Testis (tissue), 2 donors: ENCODE measurements around the gene FHDC1.

Source experiments
- POLR2A ChIP-seq: fragments of 450-650 bp; IDR thresholded peaks from one replicate; pipeline ENCODE4 v1.6.1; 2017; ENCODE audit warnings: antibody characterized with exemption, mild to moderate bottlenecking, moderate library complexity
- TF ChIP-seq, protein P1 (sequence below), 3 experiments: fragments of 450-650 bp in 2 of 3; fragments of 200-600 bp in 1 of 3; sonication (generic) in 1 of 3; IDR thresholded peaks; one replicate each; pipeline ENCODE4 v1.5.1; 2016 to 2019; ENCODE audit warnings: antibody characterized with exemption in 3 of 3, mild to moderate bottlenecking in 2 of 3, moderate library complexity in 1 of 3

DNA sequence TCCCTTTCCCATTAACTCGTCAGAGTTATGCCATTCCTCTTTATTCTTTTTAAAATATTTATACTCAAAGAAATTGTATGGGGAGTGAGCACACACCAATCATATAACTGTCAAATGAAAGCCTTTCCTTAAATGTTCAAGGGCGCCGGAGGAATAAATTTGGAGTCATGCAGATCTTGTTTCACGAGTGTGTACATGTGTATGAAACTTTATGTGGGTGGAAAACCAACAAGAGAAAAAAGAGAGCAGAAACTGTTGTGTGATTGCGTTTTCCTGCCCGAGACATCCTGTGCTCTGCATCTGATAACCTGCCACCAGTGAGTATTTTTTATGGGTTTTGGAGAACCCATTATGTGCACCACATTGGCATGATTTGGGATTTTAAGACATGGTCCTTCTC lies 88.3 kb downstream of the FHDC1 start:
- TF ChIP-seq, protein P1, sequence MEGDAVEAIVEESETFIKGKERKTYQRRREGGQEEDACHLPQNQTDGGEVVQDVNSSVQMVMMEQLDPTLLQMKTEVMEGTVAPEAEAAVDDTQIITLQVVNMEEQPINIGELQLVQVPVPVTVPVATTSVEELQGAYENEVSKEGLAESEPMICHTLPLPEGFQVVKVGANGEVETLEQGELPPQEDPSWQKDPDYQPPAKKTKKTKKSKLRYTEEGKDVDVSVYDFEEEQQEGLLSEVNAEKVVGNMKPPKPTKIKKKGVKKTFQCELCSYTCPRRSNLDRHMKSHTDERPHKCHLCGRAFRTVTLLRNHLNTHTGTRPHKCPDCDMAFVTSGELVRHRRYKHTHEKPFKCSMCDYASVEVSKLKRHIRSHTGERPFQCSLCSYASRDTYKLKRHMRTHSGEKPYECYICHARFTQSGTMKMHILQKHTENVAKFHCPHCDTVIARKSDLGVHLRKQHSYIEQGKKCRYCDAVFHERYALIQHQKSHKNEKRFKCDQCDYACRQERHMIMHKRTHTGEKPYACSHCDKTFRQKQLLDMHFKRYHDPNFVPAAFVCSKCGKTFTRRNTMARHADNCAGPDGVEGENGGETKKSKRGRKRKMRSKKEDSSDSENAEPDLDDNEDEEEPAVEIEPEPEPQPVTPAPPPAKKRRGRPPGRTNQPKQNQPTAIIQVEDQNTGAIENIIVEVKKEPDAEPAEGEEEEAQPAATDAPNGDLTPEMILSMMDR (IDR thresholded peaks at IDR 0.05): no peak
- no peak for TF ChIP-seq POLR2A
